GM21619 (cell line): Measurements from ENCODE around the gene GFY.
A peak's percentile ranks its signal among the peaks of the same experiment; 100 is the strongest.

Experiments used
- ATAC-seq: cut with Tn5 transposase; IDR thresholded peaks from one replicate; pipeline ENCODE4 v1.9.1; 2021; ENCODE audit not compliant: unreplicated experiment

The GFY gene

DNA sequence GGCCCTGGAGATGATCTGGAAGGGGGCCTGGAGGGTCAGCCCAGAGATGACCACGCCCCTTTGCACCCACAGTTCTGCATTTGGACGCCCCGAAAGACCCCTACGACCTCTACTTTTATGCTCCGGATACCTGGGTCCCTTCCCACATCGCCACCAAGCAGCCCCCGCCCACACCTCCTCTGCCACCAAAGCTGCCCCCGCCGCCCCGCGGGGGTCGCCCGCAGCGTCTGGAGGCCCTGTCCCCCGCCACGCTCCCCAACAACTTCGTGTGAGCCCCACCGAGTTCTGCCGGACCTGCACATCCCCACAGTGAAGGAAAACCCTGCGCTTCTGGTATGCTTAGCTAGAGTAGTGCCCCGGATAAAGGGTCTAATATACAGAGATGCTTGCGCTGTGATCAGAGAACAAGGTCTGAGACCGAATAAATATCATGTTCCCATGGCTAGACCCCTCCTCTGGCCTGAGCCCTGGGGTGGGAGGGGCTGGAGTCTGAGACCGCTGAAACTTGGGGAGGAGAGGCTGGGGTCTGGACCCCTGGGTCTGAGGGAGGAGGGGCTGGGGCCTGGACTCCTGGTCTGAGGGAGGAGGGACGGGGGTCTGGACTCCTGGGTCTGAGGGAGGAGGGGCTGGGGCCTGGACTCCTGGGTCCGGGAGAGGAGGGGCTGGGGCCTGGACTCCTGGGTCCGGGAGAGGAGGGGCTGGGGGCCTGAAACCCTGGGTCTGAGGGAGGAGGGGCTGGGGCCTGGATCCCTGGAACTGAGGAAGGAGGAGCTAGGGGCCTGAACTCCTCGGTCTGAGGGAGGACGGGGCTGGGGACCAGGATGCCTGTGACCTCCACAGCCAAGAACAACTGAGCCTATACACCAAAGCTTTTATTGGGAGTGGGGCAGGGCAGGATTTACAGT is 3.6 kb downstream of the GFY start:
- no peak for ATAC-seq

DNA sequence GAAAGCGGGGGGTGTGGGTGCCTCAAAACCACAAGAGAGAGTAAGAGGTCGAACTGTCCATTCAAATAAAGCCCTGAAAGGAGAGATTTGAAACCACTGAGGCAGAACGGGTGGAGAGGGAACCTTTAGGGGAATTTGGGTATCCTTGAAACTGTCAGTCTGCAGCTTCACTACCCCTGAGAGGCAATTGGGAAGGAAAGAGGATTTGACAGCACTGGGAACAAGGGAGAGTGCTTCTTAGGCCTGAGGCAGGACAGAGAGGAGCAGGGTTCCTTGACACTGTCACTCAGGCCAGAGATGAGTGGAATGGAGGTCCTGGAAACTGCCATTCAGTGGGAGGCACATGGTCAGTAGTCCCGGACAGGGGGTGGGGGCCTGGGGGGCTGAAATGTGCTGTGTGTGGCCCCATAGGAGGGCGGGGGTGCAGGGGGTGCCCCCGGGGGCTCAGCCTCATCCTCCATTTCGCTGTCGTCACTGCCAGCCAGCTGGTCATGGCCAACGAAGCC is 5.0 kb downstream of the GFY start:
- no peak for ATAC-seq

DNA sequence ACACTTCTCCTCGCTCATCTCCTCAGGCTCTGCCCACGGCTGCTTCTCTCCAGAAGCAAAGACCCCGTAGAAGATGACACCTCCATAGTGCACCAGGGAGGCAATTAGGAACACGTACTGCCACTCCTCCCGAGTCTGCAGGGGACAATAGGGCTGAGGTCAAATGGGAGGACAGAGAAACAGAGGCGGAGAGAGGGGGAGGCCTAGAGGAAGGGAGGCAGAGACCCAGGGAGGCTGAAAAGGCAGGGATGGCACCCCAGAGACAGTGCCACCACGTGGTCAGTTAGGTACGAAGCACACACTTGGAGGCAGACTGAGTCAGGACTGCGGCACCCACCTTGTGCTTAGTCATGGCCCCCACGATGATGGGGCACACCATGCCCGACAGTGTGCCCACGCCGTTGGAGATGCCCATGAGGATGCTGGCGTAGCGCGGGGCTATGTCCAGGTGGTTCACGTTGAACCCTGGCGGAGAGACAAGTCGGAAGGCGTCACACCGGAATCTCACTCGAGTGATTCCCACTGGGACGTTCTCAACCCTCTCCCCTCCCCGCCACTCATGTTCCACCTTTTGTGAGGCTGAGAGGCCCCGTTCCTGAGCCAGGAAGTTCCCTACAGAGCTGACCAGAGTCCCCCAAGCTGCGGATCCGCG is 5.6 kb downstream of the GFY start:
- ATAC-seq = no peak

DNA sequence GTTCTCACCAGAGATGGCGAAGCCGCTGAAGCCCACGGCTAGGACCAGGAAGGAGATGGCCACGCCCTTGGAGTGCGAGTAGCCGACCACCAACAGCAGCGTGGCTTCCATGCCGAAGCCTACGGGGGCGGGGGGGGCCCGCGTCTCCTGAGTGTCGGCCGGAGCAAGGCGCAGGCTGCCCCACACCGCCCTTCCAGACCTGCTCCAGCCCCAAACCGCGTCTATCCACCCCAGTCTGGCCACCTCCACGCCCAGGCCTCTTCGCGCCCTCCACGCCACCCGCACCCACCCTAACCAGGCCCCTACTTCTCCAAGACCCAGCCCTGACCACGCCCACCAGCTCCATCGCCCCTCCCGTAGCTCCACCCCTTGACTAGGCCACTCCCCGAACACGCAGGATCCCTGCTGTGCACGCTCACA is 6.2 kb downstream of the GFY start:
- ATAC-seq = no peak

DNA sequence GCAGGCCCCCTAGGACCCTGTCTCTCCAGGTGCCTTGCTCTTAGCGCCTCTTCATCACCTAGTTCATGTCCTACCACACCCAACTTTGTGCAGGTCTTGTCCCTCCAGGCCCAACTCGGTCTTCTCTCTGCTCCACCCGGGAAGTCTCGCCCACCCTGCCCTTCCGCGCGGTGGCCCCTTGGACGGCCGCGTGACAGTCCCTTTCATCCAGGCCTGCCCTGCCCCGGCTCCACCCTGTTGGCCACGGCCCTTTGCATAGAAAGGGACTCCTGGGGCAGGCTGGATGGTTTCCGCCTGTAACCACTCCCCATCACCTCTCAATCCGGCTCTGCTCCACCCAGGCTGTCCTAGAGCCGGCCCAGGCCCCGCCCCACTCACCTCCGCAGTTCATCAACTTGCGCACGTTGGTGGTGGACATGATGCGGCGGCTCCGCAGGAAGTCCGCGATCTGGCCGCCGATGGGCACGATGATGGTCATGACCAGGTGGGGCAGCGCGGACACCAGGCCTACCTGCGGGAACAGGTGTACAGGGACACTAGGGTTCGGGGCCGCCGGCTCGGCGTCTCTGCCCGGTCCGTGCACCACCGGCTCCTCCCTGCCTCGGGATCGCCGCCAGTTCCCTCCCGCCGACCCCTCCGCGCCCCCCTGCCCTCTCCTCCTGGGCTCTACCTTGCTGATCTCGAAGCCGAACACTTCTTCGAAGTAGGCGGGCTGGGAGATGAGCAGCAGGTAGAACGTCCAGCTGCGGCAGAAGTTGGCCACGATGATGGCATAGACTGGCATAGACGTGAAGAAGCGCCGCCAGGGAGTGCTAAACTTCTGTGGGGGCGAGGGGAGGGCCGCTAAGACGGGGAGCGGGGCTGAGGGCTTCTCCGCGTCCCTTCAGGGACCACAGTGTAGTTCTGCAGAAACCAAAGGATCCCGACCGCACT is 7.2 kb downstream of the GFY start:
- ATAC-seq = no peak

DNA sequence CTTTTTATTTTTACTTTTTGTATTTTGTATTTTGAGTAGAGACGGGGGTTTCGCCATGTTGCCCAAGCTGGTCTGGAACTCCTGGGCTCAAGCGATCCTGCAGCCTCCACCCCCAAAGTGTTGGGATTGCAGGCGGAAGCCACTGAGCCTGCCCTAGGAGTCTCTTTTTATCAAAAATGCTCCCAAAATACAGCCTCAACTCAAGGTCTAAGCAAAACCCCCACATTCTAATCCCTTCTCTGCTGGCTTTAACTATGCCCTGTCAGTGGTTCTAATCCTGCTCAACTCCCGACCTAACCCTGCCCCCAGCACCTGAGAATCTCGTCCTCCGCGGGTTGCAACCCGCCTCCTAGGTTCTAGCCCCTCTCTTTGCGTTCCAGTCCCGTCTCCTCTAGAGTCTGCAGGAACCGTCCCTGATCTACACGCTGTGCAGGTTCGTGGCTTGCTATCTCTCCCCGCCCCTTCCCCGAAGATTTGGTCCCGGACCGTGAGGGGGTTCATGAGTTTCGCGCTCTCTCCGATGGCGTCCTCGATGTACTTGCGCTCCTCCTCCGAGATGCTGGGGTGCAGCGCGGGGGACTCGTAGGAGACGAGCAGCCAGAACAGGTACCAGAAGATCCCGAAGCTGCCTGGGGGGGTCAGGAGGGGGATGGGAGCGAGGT is 8.2 kb downstream of the GFY start:
- ATAC-seq = no peak

DNA sequence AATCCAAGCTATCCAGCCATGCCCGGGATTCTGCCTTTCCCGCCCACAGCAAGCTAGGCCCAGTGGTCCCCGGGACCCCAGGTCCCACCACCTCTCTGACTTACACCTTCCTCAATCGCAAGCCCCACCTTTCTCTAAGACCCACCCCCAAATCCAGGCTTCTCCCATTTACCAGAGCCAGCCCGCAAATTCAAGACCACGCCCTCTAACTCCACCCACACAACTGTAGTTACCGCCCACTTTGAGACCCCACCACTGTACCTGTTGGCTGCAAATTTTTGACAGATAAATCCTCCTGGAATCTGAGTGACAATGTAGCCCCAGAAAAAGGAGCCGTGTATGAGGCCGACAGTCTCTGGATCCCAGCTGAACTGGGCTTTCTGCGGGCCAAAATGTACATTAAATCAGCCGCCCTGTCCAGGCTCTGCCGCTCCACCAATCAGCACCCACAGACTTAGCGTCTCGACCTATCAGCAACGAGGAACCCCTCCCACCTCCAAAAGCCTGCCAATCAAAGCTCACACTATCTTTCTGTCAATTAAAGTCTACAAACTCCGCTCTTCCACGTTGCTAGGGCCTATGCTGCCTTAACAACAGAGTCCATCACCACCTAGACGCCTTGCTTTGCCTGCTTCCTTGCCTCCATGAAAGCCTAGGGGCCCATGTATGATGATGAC is 9.9 kb downstream of the GFY start:
- ATAC-seq = no peak

DNA sequence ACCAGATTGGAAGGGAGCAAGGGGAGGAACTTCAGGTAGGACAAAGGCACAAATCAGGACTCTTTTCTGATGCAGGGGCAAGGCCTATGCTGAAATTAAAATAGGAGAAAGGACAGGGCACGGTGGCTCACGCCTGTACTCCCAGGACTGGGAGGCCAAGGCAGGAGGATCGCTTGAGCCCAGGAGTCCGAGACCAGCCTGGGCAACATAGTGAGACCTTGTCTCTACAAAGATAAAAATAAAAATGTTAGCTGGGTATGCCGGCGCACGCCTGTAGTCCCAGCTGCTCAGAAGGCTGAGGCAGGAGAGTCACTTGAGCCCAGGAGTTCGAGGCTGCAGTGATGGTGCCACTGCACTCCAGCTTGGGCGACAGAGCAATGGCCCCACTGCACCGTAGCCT is 10.5 kb downstream of the GFY start:
- no peak for ATAC-seq

DNA sequence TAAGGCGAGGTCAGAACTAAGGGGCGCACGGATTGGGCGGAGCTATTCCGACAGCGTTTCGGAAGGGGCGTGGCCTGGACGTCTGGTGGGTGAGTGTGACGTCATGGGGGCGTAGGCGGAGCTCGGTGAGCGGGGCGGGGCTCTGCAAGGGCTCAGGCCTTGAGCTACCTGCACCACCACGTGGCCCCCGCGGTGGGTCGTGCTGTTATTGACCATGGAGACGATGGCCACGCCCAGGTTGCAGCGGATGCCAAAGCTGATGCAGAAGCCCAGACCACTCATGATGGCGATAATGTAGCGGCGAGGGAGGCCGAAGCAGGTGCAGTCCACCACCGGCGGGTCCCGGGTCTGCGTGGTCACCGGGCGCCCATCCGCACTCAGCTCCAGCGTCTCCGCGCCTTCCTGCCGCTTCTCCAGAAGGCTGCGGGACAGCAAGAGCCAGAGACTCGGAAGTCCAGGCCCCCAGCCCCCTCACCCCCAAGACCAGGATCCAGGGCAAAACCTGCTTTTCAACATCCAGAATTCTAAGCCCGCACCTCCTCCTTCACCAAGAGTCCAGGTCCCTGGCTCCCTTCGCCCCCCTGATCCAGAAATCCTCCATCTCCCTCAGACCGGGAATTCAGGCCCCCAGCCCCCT is 11.3 kb downstream of the GFY start:
- no peak for ATAC-seq

DNA sequence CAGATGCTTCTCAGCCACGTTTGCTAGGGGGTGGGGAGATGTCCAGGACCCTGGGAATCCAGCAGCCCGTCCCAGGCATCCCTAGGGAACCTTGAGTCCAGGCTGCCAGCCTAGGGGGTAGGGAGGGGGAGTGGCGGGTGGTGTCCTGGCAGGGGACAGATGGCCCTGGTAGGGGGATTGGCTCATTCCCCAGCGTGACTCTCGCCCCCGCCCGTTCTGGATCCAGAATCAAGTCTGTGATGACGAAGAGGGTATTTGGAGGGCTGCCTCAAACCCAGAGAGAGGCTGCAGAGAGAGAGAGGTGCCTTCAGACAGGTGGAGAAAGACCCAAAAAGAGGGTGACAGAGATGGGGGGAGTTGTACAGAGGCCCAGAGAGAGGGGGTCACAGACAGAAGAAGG is 12.0 kb downstream of the GFY start:
- no peak for ATAC-seq

DNA sequence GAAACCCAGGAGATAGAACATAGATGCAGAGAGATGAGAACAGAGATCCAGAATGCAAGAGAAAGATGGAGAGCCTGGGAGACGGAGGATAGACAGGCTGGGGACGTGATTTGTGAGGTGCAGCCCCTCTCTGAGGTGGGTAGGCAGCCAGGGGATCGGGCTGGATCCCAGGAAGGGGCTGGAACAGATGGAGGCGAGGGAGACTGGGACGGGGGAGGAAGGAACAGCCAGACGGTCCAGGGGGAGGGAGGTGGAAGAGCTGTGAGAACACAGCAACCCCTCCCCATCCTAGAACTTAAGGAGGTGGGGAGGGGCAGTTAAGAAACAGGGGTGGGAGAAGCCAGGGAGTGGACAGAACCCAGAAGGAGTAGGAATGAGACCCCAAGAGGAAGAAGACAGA is 13.1 kb downstream of the GFY start:
- no peak for ATAC-seq

DNA sequence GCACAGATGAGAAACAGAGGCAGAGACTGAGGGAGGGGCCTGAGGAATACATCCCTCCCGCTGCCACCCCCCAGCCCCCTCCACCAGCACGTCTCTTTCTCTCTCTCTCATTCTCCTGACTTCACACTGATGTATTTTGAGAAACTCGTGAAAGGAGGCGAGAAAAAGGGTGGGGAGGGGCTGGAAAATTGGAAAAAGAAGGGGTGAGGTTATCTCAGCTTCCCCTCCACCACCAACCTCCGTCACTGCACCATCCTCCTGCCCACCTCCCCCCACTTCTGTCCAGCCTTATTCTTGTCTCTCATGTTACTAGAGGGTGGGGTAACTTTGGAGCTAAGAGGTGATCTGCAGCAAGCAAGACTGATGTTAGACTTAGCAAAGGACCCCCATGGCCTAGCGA is 14.6 kb downstream of the GFY start:
- ATAC-seq = no peak

DNA sequence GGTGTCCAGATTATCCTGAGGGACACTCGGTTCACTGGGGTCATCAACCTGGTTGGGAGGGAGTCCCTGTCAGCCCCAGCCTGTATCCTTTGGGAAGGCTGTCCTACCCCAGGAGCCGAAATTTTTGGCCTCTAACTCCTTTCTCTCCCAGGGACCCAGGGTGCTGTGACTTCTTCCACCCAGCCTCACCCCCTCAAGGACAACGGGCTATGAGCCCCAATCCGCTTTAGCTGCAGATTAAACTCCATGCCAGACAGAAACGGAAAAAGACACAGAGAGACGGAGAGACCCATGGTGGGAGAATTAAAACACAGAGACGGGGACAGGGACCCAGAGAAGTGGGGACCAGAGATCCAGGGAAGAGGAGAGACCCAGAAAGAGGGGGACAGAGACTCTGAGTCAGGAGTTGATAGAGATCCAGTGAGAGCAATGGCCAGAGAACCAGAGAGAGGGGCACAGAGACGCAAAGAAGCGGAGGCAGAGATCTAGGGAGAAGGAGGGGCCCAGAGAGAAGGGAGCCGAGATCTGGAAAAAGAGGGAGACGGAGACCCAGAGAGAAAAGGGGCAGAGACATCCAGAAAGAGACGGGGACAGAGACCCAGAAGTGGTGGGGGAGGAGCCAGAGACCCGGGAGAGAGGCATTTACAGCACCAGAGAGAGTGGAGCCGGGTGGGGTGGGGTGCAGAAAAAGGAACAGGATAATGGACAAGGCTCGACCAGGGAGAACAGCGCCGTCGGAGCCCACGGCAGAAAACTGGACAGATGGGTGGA is 15.4 kb downstream of the GFY start:
- ATAC-seq = no peak

DNA sequence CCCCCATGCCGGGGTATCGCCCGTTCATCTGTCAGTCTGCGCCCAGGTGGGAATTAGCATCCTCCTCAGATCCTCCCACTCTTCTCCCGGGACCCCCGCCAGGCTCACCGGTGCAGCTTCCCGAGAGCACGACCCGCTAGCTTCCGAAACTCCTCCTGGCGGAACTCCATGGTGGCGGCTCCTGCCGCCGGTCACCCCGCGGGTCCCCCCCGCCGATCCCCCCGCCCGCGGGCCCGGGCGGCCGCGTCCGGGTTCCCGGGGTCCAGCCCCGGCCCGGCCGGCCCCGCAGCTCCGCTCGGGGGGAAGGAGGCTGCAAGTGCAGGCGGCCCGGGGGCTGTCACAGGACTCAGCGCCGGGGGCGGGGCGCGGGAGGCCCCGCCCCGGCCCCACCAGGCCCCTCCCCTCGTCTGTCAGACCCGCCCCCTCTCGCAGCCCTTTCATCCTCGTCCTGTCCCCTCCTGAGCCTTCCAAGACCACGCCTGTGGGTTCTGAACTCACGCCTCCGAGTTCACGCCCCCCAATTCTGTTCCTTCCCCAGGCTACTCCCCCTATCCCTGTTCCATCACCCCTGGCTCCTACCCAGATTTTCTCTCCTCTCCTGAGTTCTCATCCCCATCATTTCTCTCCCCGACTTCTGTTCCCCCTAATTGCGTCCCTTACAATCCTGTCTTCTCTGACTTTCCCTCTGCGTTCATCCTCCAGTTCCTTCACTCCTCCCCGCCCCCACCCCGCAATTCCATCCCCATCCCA is 16.2 kb downstream of the GFY start, which contains the start of gene SLC17A7:
Gene SLC17A7 (minus strand): TSS at position 318 of the 750 bp plus-strand sequence. CDS start 148 bp downstream, at position 170.
- no peak for ATAC-seq

DNA sequence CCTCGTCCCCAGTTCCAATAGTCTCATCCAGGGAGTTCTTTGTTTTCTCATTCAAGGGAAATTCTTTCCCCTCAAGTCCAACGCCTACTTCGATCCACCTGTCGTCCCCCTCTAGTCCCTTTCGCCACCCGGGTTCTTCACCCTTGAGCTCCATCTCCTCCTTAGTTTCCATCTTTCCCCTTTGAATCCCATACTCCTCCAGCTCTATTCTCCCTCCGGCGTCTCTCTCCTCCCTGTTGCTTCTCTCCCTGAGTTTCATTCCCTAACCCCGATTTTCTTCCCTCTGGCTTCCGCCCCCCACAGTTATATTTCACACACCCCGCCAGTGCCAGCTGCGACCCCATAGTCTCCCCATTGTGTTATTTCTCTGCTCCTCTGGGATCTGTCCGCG is 16.8 kb downstream of the GFY start:
- ATAC-seq = no peak

DNA sequence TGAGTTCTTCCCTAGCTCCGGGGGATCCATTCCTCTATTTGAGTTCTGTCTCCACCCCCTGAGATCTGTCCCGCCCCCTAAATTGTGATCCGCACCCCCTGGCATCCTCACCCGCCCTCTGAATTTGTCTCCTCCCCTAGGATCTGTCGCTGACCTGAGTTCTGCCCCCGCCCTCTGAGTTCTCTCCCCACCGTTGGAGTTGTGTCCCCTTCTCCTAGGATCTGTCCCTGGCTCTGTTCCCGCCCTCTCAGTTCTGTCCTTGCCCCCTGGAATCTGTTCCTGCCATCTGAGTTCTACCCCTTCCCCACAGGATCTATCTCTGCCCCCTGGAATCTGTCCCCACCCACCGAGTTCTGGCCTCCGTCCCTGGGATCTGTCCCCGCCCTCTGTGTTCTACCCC is 17.2 kb downstream of the GFY start:
- no peak for ATAC-seq

DNA sequence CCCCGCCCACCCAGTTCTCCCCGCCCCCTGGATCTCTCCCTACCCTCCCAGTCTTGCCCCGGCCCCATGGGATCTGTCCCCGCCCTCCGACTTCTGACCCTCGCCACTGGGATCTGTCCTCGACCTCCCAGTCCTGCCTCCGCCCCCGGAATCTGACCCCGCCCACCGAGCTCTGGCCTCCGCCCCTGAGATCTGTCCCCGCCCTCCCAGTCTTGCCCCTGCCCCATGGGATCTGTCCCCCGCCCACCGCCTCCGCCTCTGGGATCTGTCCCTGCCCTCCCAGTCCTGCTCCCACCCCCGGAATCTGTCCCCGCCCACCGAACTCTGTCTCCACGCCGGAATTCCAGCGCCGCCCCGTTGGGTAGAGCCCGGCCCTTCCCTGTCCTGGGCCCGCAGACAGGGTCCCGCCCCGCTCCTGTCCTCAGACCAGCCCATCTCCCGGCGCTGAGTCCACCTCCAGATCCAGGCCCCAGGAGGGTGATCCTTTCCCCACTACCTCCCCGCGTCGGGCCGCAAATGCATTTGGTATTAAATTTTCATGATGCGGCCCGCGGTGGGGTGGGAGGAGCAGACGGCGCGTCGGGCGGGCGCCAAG is 17.7 kb downstream of the GFY start:
- ATAC-seq = peak; percentile 9
